ENCODE results near the gene KRT25. TPM values are rescaled to one million over a fixed set of nuclear protein-coding genes. Genes with fewer than 3 reads are reported as not detected.

The KRT25 gene
- total and polyA plus RNA-seq, 2 of the 8 experiments (the other 6 are each of a cell fraction or from before 2014, with no cell fraction given), result not detected

DNA sequence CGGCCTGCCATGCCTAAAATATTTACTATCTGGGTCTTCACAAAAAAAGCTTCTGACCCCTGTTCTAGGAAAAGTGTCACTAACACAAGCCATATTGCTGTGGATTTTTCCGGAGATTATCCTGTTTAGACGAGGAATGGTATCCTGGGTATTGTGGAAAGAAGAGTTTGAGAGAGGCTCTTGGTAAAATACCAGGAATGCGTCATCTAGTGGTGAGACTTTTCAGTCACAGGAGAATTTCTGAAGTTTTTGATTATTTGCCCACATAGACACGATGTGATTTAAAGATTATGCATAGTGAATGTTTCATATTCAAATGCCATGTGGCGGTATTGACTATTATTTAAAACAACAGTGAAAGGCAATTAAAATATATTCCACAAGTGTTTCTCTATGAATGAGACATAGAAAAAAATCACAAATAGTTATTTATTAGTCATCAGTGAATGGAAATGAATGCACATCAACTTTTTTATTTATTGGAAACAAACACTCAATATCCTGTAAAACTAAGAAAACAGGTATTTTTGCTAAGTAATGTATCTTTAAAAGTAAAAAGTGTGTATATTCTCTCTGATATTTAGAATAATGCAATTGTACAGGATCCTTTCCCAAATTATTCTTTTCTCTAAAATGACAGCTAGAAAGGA, 36.8 kb upstream of the KRT25 start:
- Histone ChIP-seq H4K20me1 (replicated peaks in 1 of 2; ENCODE audit: control insufficient read depth in 1 of 2, insufficient read depth in 2 of 2, low read length in 2 of 2) (no peaks in the 10 kb centered on the region), H3K56ac (replicated peaks; ENCODE audit: insufficient read length, low read depth, low read length) (no peak overlapping the region), H4K8ac (ENCODE audit: extremely low read depth, insufficient read depth, low read length) (no peak overlapping the region), H2AK5ac (ENCODE audit: low read depth, low read length) (no peak overlapping the region), H3K23ac (ENCODE audit: insufficient read length) (no peak overlapping the region), H3K79me2 (ENCODE audit: control insufficient read depth in 1 of 2, insufficient read depth in 2 of 2, low read length in 2 of 2) (no peaks in the 10 kb centered on the region), H3K9ac (replicated peaks in 1 of 4; ENCODE audit: extremely low read depth in 1 of 4, low read depth in 3 of 4, low read length in 3 of 4) (no peak overlapping the region), H3K36me3 (ENCODE audit: control insufficient read depth in 2 of 4, insufficient read depth in 4 of 4, low read length in 3 of 4) (no peaks in the 10 kb centered on the region), H3K4ac (replicated peaks; ENCODE audit: insufficient read length, low read depth, low read length) (no peak overlapping the region), H3K27me3 (replicated peaks in 1 of 4; ENCODE audit: control insufficient read depth in 3 of 4, extremely low read depth in 1 of 4, insufficient read depth in 3 of 4, low read length in 3 of 4) (no peaks in the 10 kb centered on the region), H3K27ac (ENCODE audit: low read depth, low read length) (no peak overlapping the region), H4K5ac (ENCODE audit: insufficient read length, low read depth, low read length) (no peak overlapping the region), H2BK5ac (ENCODE audit: low read depth, low read length) (no peak overlapping the region), H2BK15ac (ENCODE audit: low read length) (no peak overlapping the region), H3K4me2 (ENCODE audit: insufficient read depth in 1 of 2, low read depth in 2 of 2, low read length in 2 of 2) (no peak overlapping the region), H2AFZ (ENCODE audit: low read length) (no peak overlapping the region), H3K4me3 (ENCODE audit: extremely low read depth in 1 of 4, insufficient read depth in 2 of 4, low read depth in 3 of 4, low read length in 4 of 4) (no peak overlapping the region), H3K79me1 (ENCODE audit: low read depth, low read length) (no peaks in the 10 kb centered on the region), H3K4me1 (replicated peaks in 1 of 4; ENCODE audit: control insufficient read depth in 3 of 4, insufficient read depth in 4 of 4, low read length in 3 of 4) (no peaks in the 10 kb centered on the region), H2BK20ac (ENCODE audit: low read length) (no peak overlapping the region), H2BK120ac (replicated peaks; ENCODE audit: low read depth, low read length) (no peak overlapping the region), H4K91ac (replicated peaks; ENCODE audit: insufficient read length, low read length) (no peak overlapping the region), H3K23me2 (ENCODE audit: low read depth, low read length) (no peaks in the 10 kb centered on the region), H3K9me3 (ENCODE audit: insufficient read depth in 2 of 2, low read depth in 1 of 2, low read length in 1 of 2) (no peaks in the 10 kb centered on the region), H3K18ac (ENCODE audit: extremely low read depth, low read length) (no peak overlapping the region), H2BK12ac (ENCODE audit: low read depth, low read length) (no peak overlapping the region), H3K14ac (ENCODE audit: insufficient read length) (no peak overlapping the region)
- DNase-seq (ENCODE audit: low read depth in 1 of 2, low spot score in 2 of 2) (no peak), FAIRE-seq (peak; percentile 97)
- ChIA-PET POLR2A (ENCODE audit: partially characterized antibody) (no interaction called here), CTCF (ENCODE audit: partially characterized antibody) (interaction anchor here (0.8 to 2.6 kb wide), 7 partner anchors 13 to 176 kb away, joined by 3 to 17 read pairs (median 5); no protein-coding TSS in a partner anchor)
- 48% methylated on average over 6 of the region's 6 CpGs; no CpG with 5 or more reads in 1 of the 2 experiments for WGBS, 2 experiments (ENCODE audit: extremely low coverage in 1 of 2, insufficient coverage in 1 of 2, insufficient read length in 1 of 2, insufficient replicate concordance in 2 of 2, low coverage in 1 of 2, low lambda C conversion rate in 2 of 2, missing lambda C conversion rate in 1 of 2)
- TF ChIP-seq, protein P1, sequence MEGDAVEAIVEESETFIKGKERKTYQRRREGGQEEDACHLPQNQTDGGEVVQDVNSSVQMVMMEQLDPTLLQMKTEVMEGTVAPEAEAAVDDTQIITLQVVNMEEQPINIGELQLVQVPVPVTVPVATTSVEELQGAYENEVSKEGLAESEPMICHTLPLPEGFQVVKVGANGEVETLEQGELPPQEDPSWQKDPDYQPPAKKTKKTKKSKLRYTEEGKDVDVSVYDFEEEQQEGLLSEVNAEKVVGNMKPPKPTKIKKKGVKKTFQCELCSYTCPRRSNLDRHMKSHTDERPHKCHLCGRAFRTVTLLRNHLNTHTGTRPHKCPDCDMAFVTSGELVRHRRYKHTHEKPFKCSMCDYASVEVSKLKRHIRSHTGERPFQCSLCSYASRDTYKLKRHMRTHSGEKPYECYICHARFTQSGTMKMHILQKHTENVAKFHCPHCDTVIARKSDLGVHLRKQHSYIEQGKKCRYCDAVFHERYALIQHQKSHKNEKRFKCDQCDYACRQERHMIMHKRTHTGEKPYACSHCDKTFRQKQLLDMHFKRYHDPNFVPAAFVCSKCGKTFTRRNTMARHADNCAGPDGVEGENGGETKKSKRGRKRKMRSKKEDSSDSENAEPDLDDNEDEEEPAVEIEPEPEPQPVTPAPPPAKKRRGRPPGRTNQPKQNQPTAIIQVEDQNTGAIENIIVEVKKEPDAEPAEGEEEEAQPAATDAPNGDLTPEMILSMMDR (IDR thresholded peaks at IDR 0.05; ENCODE audit: control extremely low read depth in 1 of 3, insufficient read depth in 1 of 3, low read depth in 1 of 3, low read length in 3 of 3), result peak in 2 of 3 experiments; percentile 57 to 61; a peak in 3 of 4 replicates
- TF ChIP-seq FOSL1 (IDR thresholded peaks at IDR 0.05; ENCODE audit: insufficient read depth, low read depth, low read length) (no peak), ZNF274 (IDR thresholded peaks at IDR 0.05; ENCODE audit: borderline replicate concordance, extremely low read depth, low read length) (no peak), HDAC2 (IDR thresholded peaks at IDR 0.05; ENCODE audit: borderline replicate concordance in 1 of 2, low read depth in 2 of 2, low read length in 2 of 2) (no peak), ATF3 (IDR thresholded peaks at IDR 0.05; ENCODE audit: insufficient read depth, low read depth, low read length) (no peak), RAD21 (IDR thresholded peaks at IDR 0.05 in 1 of 2, conservative IDR thresholded peaks at IDR 0.05 in 1 of 2; ENCODE audit: low read depth in 2 of 2, low read length in 2 of 2) (peak; percentile 66), CTBP2 (IDR thresholded peaks at IDR 0.05; ENCODE audit: borderline replicate concordance, insufficient read depth, insufficient read length, low read length) (no peak), TEAD4 (IDR thresholded peaks at IDR 0.05; ENCODE audit: low read depth, low read length) (peak; percentile 40; the same call in 1 of the 2 replicates)
